ENCODE measurements around the gene RBM38. TPM values are rescaled to one million over a fixed set of nuclear protein-coding genes. Genes with fewer than 3 reads are reported as not detected.

Gene RBM38
- total and polyA plus RNA-seq, 9 of the 15 experiments (the other 6 are each of a cell fraction or from before 2014, with no cell fraction given): 0.28 to 82.4 (median 33.2) TPM

GRCh38 chr20:57389695-57390603 lies 1.2 kb upstream of the RBM38 start (continued):
- 0 out of 2 replicates have a peak, but pooled peaks have one; percentile 20 for TF ChIP-seq FOXM1 (IDR thresholded peaks at IDR 0.05; ENCODE audit: low read depth)
- peak; percentile 54; the same call in 1 of the 2 replicates for TF ChIP-seq FOXM1 (CRISPR knock-in tag; IDR thresholded peaks at IDR 0.05; ENCODE audit: low read depth)
- TF ChIP-seq CREB1 (IDR thresholded peaks at IDR 0.05): no peak
- TF ChIP-seq CREB1 (CRISPR knock-in tag; IDR thresholded peaks at IDR 0.05): no peak
- no peak for TF ChIP-seq RUNX1 (IDR thresholded peaks at IDR 0.05; ENCODE audit: low read depth)
- TF ChIP-seq HNRNPH1 (optimal IDR thresholded peaks at IDR 0.05; ENCODE audit: low read depth, low read length): no peak
- TF ChIP-seq, protein P1, sequence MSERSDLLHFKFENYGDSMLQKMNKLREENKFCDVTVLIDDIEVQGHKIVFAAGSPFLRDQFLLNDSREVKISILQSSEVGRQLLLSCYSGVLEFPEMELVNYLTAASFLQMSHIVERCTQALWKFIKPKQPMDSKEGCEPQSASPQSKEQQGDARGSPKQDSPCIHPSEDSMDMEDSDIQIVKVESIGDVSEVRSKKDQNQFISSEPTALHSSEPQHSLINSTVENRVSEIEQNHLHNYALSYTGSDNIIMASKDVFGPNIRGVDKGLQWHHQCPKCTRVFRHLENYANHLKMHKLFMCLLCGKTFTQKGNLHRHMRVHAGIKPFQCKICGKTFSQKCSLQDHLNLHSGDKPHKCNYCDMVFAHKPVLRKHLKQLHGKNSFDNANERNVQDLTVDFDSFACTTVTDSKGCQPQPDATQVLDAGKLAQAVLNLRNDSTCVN (CRISPR knock-in tag; IDR thresholded peaks at IDR 0.05): peak; percentile 85; the same call in 1 of the 2 replicates
- TF ChIP-seq ZNF274 (IDR thresholded peaks at IDR 0.05; ENCODE audit: borderline replicate concordance, low read depth, low read length): no peak
- TF ChIP-seq, protein P2, sequence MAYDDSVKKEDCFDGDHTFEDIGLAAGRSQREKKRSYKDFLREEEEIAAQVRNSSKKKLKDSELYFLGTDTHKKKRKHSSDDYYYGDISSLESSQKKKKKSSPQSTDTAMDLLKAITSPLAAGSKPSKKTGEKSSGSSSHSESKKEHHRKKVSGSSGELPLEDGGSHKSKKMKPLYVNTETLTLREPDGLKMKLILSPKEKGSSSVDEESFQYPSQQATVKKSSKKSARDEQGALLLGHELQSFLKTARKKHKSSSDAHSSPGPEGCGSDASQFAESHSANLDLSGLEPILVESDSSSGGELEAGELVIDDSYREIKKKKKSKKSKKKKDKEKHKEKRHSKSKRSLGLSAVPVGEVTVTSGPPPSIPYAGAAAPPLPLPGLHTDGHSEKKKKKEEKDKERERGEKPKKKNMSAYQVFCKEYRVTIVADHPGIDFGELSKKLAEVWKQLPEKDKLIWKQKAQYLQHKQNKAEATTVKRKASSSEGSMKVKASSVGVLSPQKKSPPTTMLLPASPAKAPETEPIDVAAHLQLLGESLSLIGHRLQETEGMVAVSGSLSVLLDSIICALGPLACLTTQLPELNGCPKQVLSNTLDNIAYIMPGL (CRISPR knock-in tag; IDR thresholded peaks at IDR 0.05): no peak
- TF ChIP-seq CBX1 (IDR thresholded peaks at IDR 0.05; ENCODE audit: low read depth): peak; percentile 24; the same call in 1 of the 2 replicates
- TF ChIP-seq CHD1 (IDR thresholded peaks at IDR 0.05; ENCODE audit: low read length): peak; percentile 77
- TF ChIP-seq ZNF766 (CRISPR knock-in tag; conservative IDR thresholded peaks at IDR 0.05): 0 out of 2 replicates have a peak, but pooled peaks have one; percentile 4
- TF ChIP-seq, protein P3, sequence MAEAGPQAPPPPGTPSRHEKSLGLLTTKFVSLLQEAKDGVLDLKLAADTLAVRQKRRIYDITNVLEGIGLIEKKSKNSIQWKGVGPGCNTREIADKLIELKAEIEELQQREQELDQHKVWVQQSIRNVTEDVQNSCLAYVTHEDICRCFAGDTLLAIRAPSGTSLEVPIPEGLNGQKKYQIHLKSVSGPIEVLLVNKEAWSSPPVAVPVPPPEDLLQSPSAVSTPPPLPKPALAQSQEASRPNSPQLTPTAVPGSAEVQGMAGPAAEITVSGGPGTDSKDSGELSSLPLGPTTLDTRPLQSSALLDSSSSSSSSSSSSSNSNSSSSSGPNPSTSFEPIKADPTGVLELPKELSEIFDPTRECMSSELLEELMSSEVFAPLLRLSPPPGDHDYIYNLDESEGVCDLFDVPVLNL (CRISPR knock-in tag; IDR thresholded peaks at IDR 0.05; ENCODE audit: low read depth): no peak
- TF ChIP-seq KHSRP (IDR thresholded peaks at IDR 0.05): no peak
- TF ChIP-seq THRB (CRISPR knock-in tag; conservative IDR thresholded peaks at IDR 0.05): no peak
- no peak for TF ChIP-seq FOSL1 (tag; conservative IDR thresholded peaks at IDR 0.05)
- TF ChIP-seq SRSF3 (IDR thresholded peaks at IDR 0.05; ENCODE audit: insufficient read depth, low read length): no peak; the same call in none of the 2 replicates
- TF ChIP-seq, protein P4, sequence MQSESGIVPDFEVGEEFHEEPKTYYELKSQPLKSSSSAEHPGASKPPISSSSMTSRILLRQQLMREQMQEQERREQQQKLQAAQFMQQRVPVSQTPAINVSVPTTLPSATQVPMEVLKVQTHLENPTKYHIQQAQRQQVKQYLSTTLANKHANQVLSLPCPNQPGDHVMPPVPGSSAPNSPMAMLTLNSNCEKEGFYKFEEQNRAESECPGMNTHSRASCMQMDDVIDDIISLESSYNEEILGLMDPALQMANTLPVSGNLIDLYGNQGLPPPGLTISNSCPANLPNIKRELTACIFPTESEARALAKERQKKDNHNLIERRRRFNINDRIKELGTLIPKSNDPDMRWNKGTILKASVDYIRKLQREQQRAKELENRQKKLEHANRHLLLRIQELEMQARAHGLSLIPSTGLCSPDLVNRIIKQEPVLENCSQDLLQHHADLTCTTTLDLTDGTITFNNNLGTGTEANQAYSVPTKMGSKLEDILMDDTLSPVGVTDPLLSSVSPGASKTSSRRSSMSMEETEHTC (IDR thresholded peaks at IDR 0.05): 0 out of 2 replicates have a peak, but pooled peaks have one; percentile 21
- 0 out of 2 replicates have a peak, but pooled peaks have one; percentile 47 for TF ChIP-seq E2F3 (CRISPR knock-in tag; IDR thresholded peaks at IDR 0.05)
- TF ChIP-seq TEAD4 (IDR thresholded peaks at IDR 0.05; ENCODE audit: low read length): no peak
- peak; percentile 41; the same call in 1 of the 2 replicates for TF ChIP-seq TEAD4 (CRISPR knock-in tag; IDR thresholded peaks at IDR 0.05; ENCODE audit: borderline replicate concordance)
